Cardiac muscle cell (in vitro differentiated cells and primary cell): Measurements from ENCODE around the gene ZNF750. TPM values are rescaled to one million over a fixed set of nuclear protein-coding genes. Genes with fewer than 3 reads are reported as not detected.

Source experiments
- DNase-seq, 2 donors: peaks; one replicate each; pipeline versions ENCODE4 v3.0.0 to v3.0.0-alpha.2; 2010 to 2017; ENCODE audit warnings: low read depth in 1 of 2, low spot score in 1 of 2
- H3K27ac ChIP-seq: fragments of 200-600 bp; sonication (generic); 2 replicates; pipeline ENCODE4 v1.5.1; 2016
- H3K27me3 ChIP-seq: fragments of 200-600 bp; sonication (generic); 2 replicates; pipeline ENCODE4 v1.6.0; 2016; ENCODE audit warnings: control low read depth
- H3K36me3 ChIP-seq: fragments of 200-600 bp; sonication (generic); 2 replicates; pipeline ENCODE4 v1.5.1; 2016; ENCODE audit warnings: control low read depth
- H3K4me1 ChIP-seq: fragments of 200-600 bp; sonication (generic); 2 replicates; pipeline ENCODE4 v1.8.1; 2017; ENCODE audit warnings: low read depth, mild to moderate bottlenecking, mixed run types
- H3K4me3 ChIP-seq: fragments of 200-600 bp; sonication (generic); 2 replicates; pipeline ENCODE4 v1.5.1; 2016; ENCODE audit warnings: mild to moderate bottlenecking
- H3K9me3 ChIP-seq: fragments of 200-600 bp; sonication (generic); 2 replicates; pipeline ENCODE4 v1.5.1; 2017; ENCODE audit warnings: low read depth, mild to moderate bottlenecking, control low read depth
- CTCF ChIP-seq: IDR thresholded peaks from 2 replicates; pipeline ENCODE4 v1.5.1; 2012; ENCODE audit warnings: low read depth, mild to moderate bottlenecking, low read length
- polyA plus RNA-seq: library from polyadenylated mRNA; unstranded; fragments of >200 nt; fragmentation: Nextera tagmentation; extraction: Ambion mirVana; gene quantifications from 2 replicates; pipeline ENCODE4 v1.2.1, GENCODE V29; 2016
- total RNA-seq: library from RNA; depleted of rRNA; stranded (reverse); fragments of >200 nt; gene quantifications from 2 replicates; pipeline ENCODE4 v1.2.3, GENCODE V29; 2016

ZNF750 gene
- total and polyA plus RNA-seq, 2 experiments from 2014 or later: 0.49 TPM; not detected in 1

GRCh38 chr17:82851381-82851780, 11.6 kb upstream of the ZNF750 start:
- Histone ChIP-seq H3K36me3 (no peaks in the 10 kb centered on the region), H3K27me3 (no peaks in the 10 kb centered on the region), H3K27ac (no peak overlapping the region), H3K9me3 (no peaks in the 10 kb centered on the region), H3K4me3 (no peak overlapping the region), H3K4me1 (peaks cover 5% of the 10 kb centered on the region)
- no peak for TF ChIP-seq CTCF
- DNase-seq: no peak

GRCh38 chr17:82849076-82849945, 9.5 kb upstream of the ZNF750 start:
- Histone ChIP-seq H3K4me3 (no peak overlapping the region), H3K9me3 (no peaks in the 10 kb centered on the region), H3K27me3 (no peaks in the 10 kb centered on the region), H3K36me3 (no peaks in the 10 kb centered on the region), H3K27ac (no peak overlapping the region), H3K4me1 (peaks cover 1% of the 10 kb centered on the region)
- no peak for DNase-seq
- TF ChIP-seq CTCF: no peak

GRCh38 chr17:82848022-82848592, 8.3 kb upstream of the ZNF750 start:
- Histone ChIP-seq H3K4me1 (peaks cover 9% of the 10 kb centered on the region), H3K27me3 (no peaks in the 10 kb centered on the region), H3K27ac (no peak overlapping the region), H3K36me3 (no peaks in the 10 kb centered on the region), H3K9me3 (no peaks in the 10 kb centered on the region), H3K4me3 (no peak overlapping the region)
- no peak for DNase-seq
- no peak for TF ChIP-seq CTCF

- H3K36me3 ChIP-seq: no peaks in the 10 kb centered on the region
- H3K9me3 ChIP-seq: no peaks in the 10 kb centered on the region
- H3K4me3 ChIP-seq: no peak overlapping the region
- TF ChIP-seq CTCF: no peak
- H3K27ac ChIP-seq: no peak overlapping the region
- no peaks in the 10 kb centered on the region for H3K27me3 ChIP-seq
- peaks cover 9% of the 10 kb centered on the region for H3K4me1 ChIP-seq
- DNase-seq: no peak
Measured at GRCh38 chr17:82846061-82846691, 6.4 kb upstream of the ZNF750 start.

GRCh38 chr17:82845163-82845807, 5.5 kb upstream of the ZNF750 start:
- Histone ChIP-seq H3K27me3 (no peaks in the 10 kb centered on the region), H3K9me3 (no peaks in the 10 kb centered on the region), H3K36me3 (no peaks in the 10 kb centered on the region), H3K4me1 (peaks cover 9% of the 10 kb centered on the region), H3K4me3 (no peak overlapping the region), H3K27ac (no peak overlapping the region)
- peak in 1 of 2 donors; percentile 42 for DNase-seq
- no peak for TF ChIP-seq CTCF
